HepG2 (cell line): Measurements from ENCODE around the gene BBOF1. TPM values are rescaled to one million over a fixed set of nuclear protein-coding genes. Genes with fewer than 3 reads are reported as not detected.

ENCODE experiments used
- ATM ChIP-seq: fragments of 450-650 bp; IDR thresholded peaks from 2 replicates; pipeline ENCODE4 v1.7.1; 2017; ENCODE audit warnings: mild to moderate bottlenecking, borderline replicate concordance
- GFI1 ChIP-seq: sonication (generic); formaldehyde crosslinking; IDR thresholded peaks from 2 replicates; pipeline ENCODE4 v1.5.0; 2020; ENCODE audit warnings: missing genetic modification reagents, mild to moderate bottlenecking, borderline replicate concordance
- HDAC2 ChIP-seq: sonication (generic); formaldehyde crosslinking; IDR thresholded peaks from 2 replicates; pipeline ENCODE4 v1.4.0; 2020; ENCODE audit warnings: missing genetic modification reagents
- HHEX ChIP-seq: IDR thresholded peaks from 2 replicates; pipeline ENCODE4 v1.6.1; 2016; ENCODE audit warnings: control low read depth
- IKZF5 ChIP-seq: IDR thresholded peaks from 2 replicates; pipeline ENCODE4 v1.6.1; 2018; ENCODE audit warnings: missing genetic modification reagents, mild to moderate bottlenecking, missing compliant biosample characterization
- IRF9 ChIP-seq: sonication (generic); formaldehyde crosslinking; IDR thresholded peaks from 2 replicates; pipeline ENCODE4 v1.8.0; 2022; ENCODE audit warnings: missing genetic modification reagents, mild to moderate bottlenecking, borderline replicate concordance
- JUND ChIP-seq: sonication (generic); formaldehyde crosslinking; IDR thresholded peaks from 2 replicates; pipeline ENCODE4 v1.8.0; 2022; ENCODE audit warnings: mild to moderate bottlenecking, missing genetic modification reagents
- KDM5B ChIP-seq: sonication (generic); formaldehyde crosslinking; IDR thresholded peaks from 2 replicates; pipeline ENCODE4 v1.4.0; 2020; ENCODE audit warnings: missing genetic modification reagents, mild to moderate bottlenecking, borderline replicate concordance
- MTF1 ChIP-seq: sonication (generic); formaldehyde crosslinking; IDR thresholded peaks from 2 replicates; pipeline ENCODE4 v1.5.0; 2020; ENCODE audit warnings: missing genetic modification reagents
- MYC ChIP-seq: sonication (generic); formaldehyde crosslinking; IDR thresholded peaks from 2 replicates; pipeline ENCODE4 v1.9.0; 2021; ENCODE audit warnings: missing genetic modification reagents, borderline replicate concordance
- NCOA5 ChIP-seq: sonication (generic); formaldehyde crosslinking; IDR thresholded peaks from 2 replicates; pipeline ENCODE4 v1.4.0; 2020; ENCODE audit warnings: missing genetic modification reagents
- PRDM10 ChIP-seq: sonication (generic); formaldehyde crosslinking; IDR thresholded peaks from 2 replicates; pipeline ENCODE4 v1.4.0; 2020; ENCODE audit warnings: low read depth, missing genetic modification reagents
- REPIN1 ChIP-seq: sonication (generic); formaldehyde crosslinking; IDR thresholded peaks from 2 replicates; pipeline ENCODE4 v1.8.0; 2022; ENCODE audit warnings: missing genetic modification reagents, low read depth, mild to moderate bottlenecking, borderline replicate concordance
- SIX4 ChIP-seq: sonication (generic); formaldehyde crosslinking; IDR thresholded peaks from 2 replicates; pipeline ENCODE4 v1.4.0; 2020; ENCODE audit warnings: missing genetic modification reagents
- SKIL ChIP-seq: sonication (generic); formaldehyde crosslinking; IDR thresholded peaks from 2 replicates; pipeline ENCODE4 v1.8.0; 2022; ENCODE audit warnings: missing genetic modification reagents, mild to moderate bottlenecking, moderate library complexity, borderline replicate concordance
- ZBTB42 ChIP-seq: sonication (generic); formaldehyde crosslinking; IDR thresholded peaks from 2 replicates; pipeline ENCODE4 v1.5.0; 2020; ENCODE audit warnings: mild to moderate bottlenecking, missing genetic modification reagents
- ZNF10 ChIP-seq: sonication (generic); formaldehyde crosslinking; IDR thresholded peaks from 2 replicates; pipeline ENCODE4 v1.4.0; 2020; ENCODE audit warnings: mild to moderate bottlenecking, low read depth, missing genetic modification reagents, borderline replicate concordance
- ZNF138 ChIP-seq: sonication (generic); formaldehyde crosslinking; IDR thresholded peaks from 2 replicates; pipeline ENCODE4 v1.5.0; 2020; ENCODE audit warnings: mild to moderate bottlenecking, low read depth, missing genetic modification reagents
- ZNF143 ChIP-seq: sonication (generic); formaldehyde crosslinking; IDR thresholded peaks from 2 replicates; pipeline ENCODE4 v1.4.0; 2020; ENCODE audit warnings: missing genetic modification reagents
- ZNF253 ChIP-seq: sonication (generic); formaldehyde crosslinking; IDR thresholded peaks from 2 replicates; pipeline ENCODE4 v1.8.0; 2022; ENCODE audit warnings: mild to moderate bottlenecking, missing genetic modification reagents, borderline replicate concordance
- ZNF589 ChIP-seq: sonication (generic); formaldehyde crosslinking; conservative IDR thresholded peaks from 2 replicates; pipeline ENCODE4 v1.8.0; 2022; ENCODE audit warnings: mild to moderate bottlenecking, moderate library complexity, missing genetic modification reagents
- ZNF713 ChIP-seq: sonication (generic); formaldehyde crosslinking; IDR thresholded peaks from 2 replicates; pipeline ENCODE4 v1.4.0; 2020; ENCODE audit warnings: mild to moderate bottlenecking, missing genetic modification reagents
- ZNF773 ChIP-seq: sonication (generic); formaldehyde crosslinking; IDR thresholded peaks from 2 replicates; pipeline ENCODE4 v1.4.0; 2020; ENCODE audit warnings: missing genetic modification reagents, borderline replicate concordance
- ZNF790 ChIP-seq: sonication (generic); formaldehyde crosslinking; IDR thresholded peaks from 2 replicates; pipeline ENCODE4 v1.8.0; 2022; ENCODE audit warnings: missing genetic modification reagents, mild to moderate bottlenecking, borderline replicate concordance
- polyA plus RNA-seq, 8 experiments: library from polyadenylated mRNA; depleted of rRNA in 3 of 8; stranded (reverse) in 7 of 8; unstranded in 1 of 8; fragments of >200 nt; fragmentation: Illumina TruSeq in 4 of 8; extraction: Trizol in 4 of 8; gene quantifications; 2 replicates each; pipeline versions ENCODE4 v1.2.1 to v1.2.3, GENCODE V29; 2011 to 2016; ENCODE audit warnings: low read depth in 4 of 8, missing spikeins in 1 of 8, mixed read lengths in 1 of 8; ENCODE audit not compliant: insufficient read depth in 1 of 8
- total RNA-seq, 5 experiments: library from RNA; depleted of rRNA; stranded (reverse); fragments of >200 nt; fragmentation: Illumina TruSeq; extraction: Trizol; gene quantifications; 2 replicates each; pipeline ENCODE4 v1.2.3, GENCODE V29; 2016; ENCODE audit warnings: low read depth in 1 of 5

Gene BBOF1
- total and polyA plus RNA-seq, 2 of the 13 experiments (the other 11 are each of a cell fraction or from before 2014, with no cell fraction given), result 1.6 to 2.3 TPM

GRCh38 chr14:73995977-73996378 is 23.2 kb upstream of the BBOF1 start (continued):
- TF ChIP-seq ATM (no peak), ZNF589 (CRISPR knock-in tag) (no peak), ZNF10 (CRISPR knock-in tag) (no peak), HHEX (CRISPR knock-in tag) (no peak), MYC (CRISPR knock-in tag) (peak; percentile 58; the same call in 1 of the 2 replicates), ZNF143 (CRISPR knock-in tag) (no peak), ZNF713 (CRISPR knock-in tag) (no peak), REPIN1 (CRISPR knock-in tag) (0 out of 2 replicates have a peak, but pooled peaks have one; percentile 42), ZNF253 (CRISPR knock-in tag) (no peak), KDM5B (peak; percentile 43; the same call in 1 of the 2 replicates), IKZF5 (CRISPR knock-in tag) (0 out of 2 replicates have a peak, but pooled peaks have one; percentile 25), MTF1 (CRISPR knock-in tag) (no peak), NCOA5 (CRISPR knock-in tag) (no peak), GFI1 (CRISPR knock-in tag) (no peak), PRDM10 (CRISPR knock-in tag) (no peak), ZNF773 (no peak), HDAC2 (CRISPR knock-in tag) (peak; percentile 68), JUND (CRISPR knock-in tag) (no peak), ZNF790 (CRISPR knock-in tag) (no peak), ZBTB42 (no peak), IRF9 (no peak), SKIL (no peak), ZNF138 (CRISPR knock-in tag) (0 out of 2 replicates have a peak, but pooled peaks have one; percentile 38), SIX4 (CRISPR knock-in tag) (no peak)
